Astrocyte of the cerebellum (primary cell): ENCODE measurements around the gene MRPL23.

Experiments used
- DNase-seq: peaks from one replicate; pipeline ENCODE4 v3.0.0-alpha.2; 2011; ENCODE audit warnings: low read depth
- H3K4me3 ChIP-seq: 2 replicates; pipeline ENCODE4 v1.5.1; 2011; ENCODE audit warnings: mild to moderate bottlenecking, low read depth, low read length, moderate library complexity
- CTCF ChIP-seq: IDR thresholded peaks from 2 replicates; pipeline ENCODE4 v1.5.1; 2012; ENCODE audit warnings: low read length, low read depth, moderate library complexity, mild to moderate bottlenecking; ENCODE audit errors: missing control alignments
- in situ Hi-C: cut with HindIII; loops from 2 replicates; pipeline ENCODE4 v1.10.0; 2017; ENCODE audit warnings: low sequenced_read_pairs

The MRPL23 gene

GRCh38 chr11:1917523-1918435, 29.4 kb upstream of the MRPL23 start:
- no peak for DNase-seq
- in situ Hi-C loops, result no loop called here
- peak; percentile 44 for TF ChIP-seq CTCF
- H3K4me3 ChIP-seq, result no peak overlapping the region

- peak; percentile 2 for TF ChIP-seq CTCF
- in situ Hi-C loops, result no loop called here
- DNase-seq, result no peak
Measured at GRCh38 chr11:1918436-1919315, 28.5 kb upstream of the MRPL23 start.

GRCh38 chr11:1919391-1920127, 27.6 kb upstream of the MRPL23 start, which contains the start of gene TNNT3:
Gene TNNT3 (plus strand): TSS chr11:1919703. CDS start chr11:1922875, 3,172 bp downstream.
- DNase-seq, result no peak
- in situ Hi-C loops, result no loop called here
- no peak within 1 kb of the TSS for H3K4me3 ChIP-seq
- no peak for TF ChIP-seq CTCF

More at GRCh38 chr11:1918436-1919315, 28.5 kb upstream of the MRPL23 start:
- H3K4me3 ChIP-seq, result no peak overlapping the region

GRCh38 chr11:1920128-1920908, 26.8 kb upstream of the MRPL23 start:
- DNase-seq, result no peak
- H3K4me3 ChIP-seq, result no peak overlapping the region
- in situ Hi-C loops, result no loop called here
- no peak for TF ChIP-seq CTCF

GRCh38 chr11:1920909-1921573, 26.1 kb upstream of the MRPL23 start:
- no peak overlapping the region for H3K4me3 ChIP-seq
- no peak for TF ChIP-seq CTCF
- DNase-seq, result no peak
- in situ Hi-C loops, result no loop called here
